Mesenchymal stem cell (in vitro differentiated cells and primary cell): Measurements from ENCODE around the gene TUBD1.

ENCODE experiments used
- DNase-seq: peaks from one replicate; pipeline ENCODE4 v3.0.0-alpha.2; 2013
- H2AFZ ChIP-seq: one replicate; pipeline ENCODE4 v1.6.1; 2013; ENCODE audit warnings: low read depth, mild to moderate bottlenecking, control low read depth, inconsistent platforms, low read length, moderate library complexity
- H2AK5ac ChIP-seq: 2 replicates; pipeline ENCODE4 v1.6.1; 2013; ENCODE audit warnings: low read length, moderate library complexity, mild to moderate bottlenecking, inconsistent platforms; ENCODE audit not compliant: severe bottlenecking
- H2BK120ac ChIP-seq: one replicate; pipeline ENCODE4 v1.6.1; 2013; ENCODE audit warnings: low read depth, mild to moderate bottlenecking, inconsistent platforms, low read length, moderate library complexity
- H2BK12ac ChIP-seq, 2 experiments: one replicate each; pipeline ENCODE4 v1.6.1; 2013; ENCODE audit warnings: inconsistent platforms in 2 of 2, low read length in 2 of 2, mild to moderate bottlenecking in 2 of 2, moderate library complexity in 2 of 2, control low read depth in 1 of 2
- H2BK15ac ChIP-seq: one replicate; pipeline ENCODE4 v1.6.1; 2013; ENCODE audit warnings: mild to moderate bottlenecking, low read depth, inconsistent platforms; ENCODE audit not compliant: poor library complexity, severe bottlenecking
- H2BK5ac ChIP-seq: 2 replicates; pipeline ENCODE4 v1.6.1; 2013; ENCODE audit warnings: low read depth, mild to moderate bottlenecking, low read length, control low read depth, inconsistent platforms; ENCODE audit not compliant: poor library complexity, severe bottlenecking
- H3K14ac ChIP-seq, 2 experiments: one replicate each; pipeline ENCODE4 v1.6.1; 2013; ENCODE audit warnings: inconsistent platforms in 2 of 2, low read length in 2 of 2, control low read depth in 1 of 2, mild to moderate bottlenecking in 1 of 2, moderate library complexity in 1 of 2
- H3K18ac ChIP-seq, 2 experiments: one replicate each; pipeline ENCODE4 v1.6.1; 2013; ENCODE audit warnings: inconsistent platforms in 2 of 2, low read length in 2 of 2, control low read depth in 1 of 2, low read depth in 1 of 2, mild to moderate bottlenecking in 1 of 2
- H3K23ac ChIP-seq, 2 experiments: one replicate each; pipeline ENCODE4 v1.6.1; 2013; ENCODE audit warnings: inconsistent platforms in 2 of 2, low read length in 2 of 2, mild to moderate bottlenecking in 2 of 2, moderate library complexity in 2 of 2, control low read depth in 1 of 2
- H3K27ac ChIP-seq: 2 replicates; pipeline ENCODE4 v1.5.1; 2013; ENCODE audit warnings: mild to moderate bottlenecking, moderate library complexity, low read length, control low read depth, inconsistent platforms; ENCODE audit not compliant: poor library complexity, severe bottlenecking
- H3K27me3 ChIP-seq, 2 experiments: 2 replicates each; pipeline versions ENCODE4 v1.6.1 to v1.7.0; 2013; ENCODE audit warnings: low read length in 2 of 2, mild to moderate bottlenecking in 2 of 2, moderate library complexity in 2 of 2, control low read depth in 1 of 2, inconsistent platforms in 1 of 2; ENCODE audit not compliant: control insufficient read depth in 1 of 2, insufficient read depth in 1 of 2
- H3K36me3 ChIP-seq, 2 experiments: 2 replicates each; pipeline versions ENCODE4 v1.6.1 to v1.7.0; 2013; ENCODE audit warnings: low read length in 2 of 2, control low read depth in 1 of 2, inconsistent platforms in 1 of 2, low read depth in 1 of 2, mild to moderate bottlenecking in 1 of 2; ENCODE audit not compliant: insufficient read depth in 2 of 2, control insufficient read depth in 1 of 2
- H3K4ac ChIP-seq, 2 experiments: one replicate each; pipeline ENCODE4 v1.6.1; 2013; ENCODE audit warnings: inconsistent platforms in 2 of 2, low read length in 2 of 2, mild to moderate bottlenecking in 2 of 2, moderate library complexity in 2 of 2, control low read depth in 1 of 2, low read depth in 1 of 2
- H3K4me1 ChIP-seq: 2 replicates; pipeline ENCODE4 v1.6.1; 2013; ENCODE audit warnings: low read depth, low read length, control low read depth; ENCODE audit not compliant: control insufficient read depth, insufficient read depth
- H3K4me2 ChIP-seq: 2 replicates; pipeline ENCODE4 v1.6.1; 2013; ENCODE audit warnings: low read length, mild to moderate bottlenecking, inconsistent platforms; ENCODE audit not compliant: poor library complexity, severe bottlenecking
- H3K4me3 ChIP-seq, 2 experiments: 2 replicates each; pipeline versions ENCODE4 v1.5.1 to v1.7.0; 2013; ENCODE audit warnings: low read length in 2 of 2, mild to moderate bottlenecking in 2 of 2, control low read depth in 1 of 2, low read depth in 1 of 2; ENCODE audit not compliant: insufficient read depth in 1 of 2
- H3K79me1 ChIP-seq: replicated peaks from 2 replicates; pipeline ENCODE4 v1.6.1; 2013; ENCODE audit warnings: mild to moderate bottlenecking, control low read depth, low read length, inconsistent platforms; ENCODE audit not compliant: poor library complexity, severe bottlenecking
- H3K9ac ChIP-seq: 2 replicates; pipeline ENCODE4 v1.7.0; 2013; ENCODE audit warnings: mild to moderate bottlenecking, low read length, moderate library complexity
- H3K9me3 ChIP-seq: 2 replicates; pipeline ENCODE4 v1.7.0; 2013; ENCODE audit warnings: mild to moderate bottlenecking, low read length; ENCODE audit not compliant: control insufficient read depth
- H4K8ac ChIP-seq: one replicate; pipeline ENCODE4 v1.6.1; 2013; ENCODE audit warnings: inconsistent platforms, mild to moderate bottlenecking, low read length, moderate library complexity
- H4K91ac ChIP-seq: one replicate; pipeline ENCODE4 v1.6.1; 2013; ENCODE audit warnings: mild to moderate bottlenecking, low read length, inconsistent platforms
- WGBS: methylation state at CpG from one replicate; pipeline ENCODE4 v1.1.7; 2013; ENCODE audit warnings: mixed read lengths; 5-methylcytosine and 5-hydroxymethylcytosine counted together

TUBD1 gene

DNA sequence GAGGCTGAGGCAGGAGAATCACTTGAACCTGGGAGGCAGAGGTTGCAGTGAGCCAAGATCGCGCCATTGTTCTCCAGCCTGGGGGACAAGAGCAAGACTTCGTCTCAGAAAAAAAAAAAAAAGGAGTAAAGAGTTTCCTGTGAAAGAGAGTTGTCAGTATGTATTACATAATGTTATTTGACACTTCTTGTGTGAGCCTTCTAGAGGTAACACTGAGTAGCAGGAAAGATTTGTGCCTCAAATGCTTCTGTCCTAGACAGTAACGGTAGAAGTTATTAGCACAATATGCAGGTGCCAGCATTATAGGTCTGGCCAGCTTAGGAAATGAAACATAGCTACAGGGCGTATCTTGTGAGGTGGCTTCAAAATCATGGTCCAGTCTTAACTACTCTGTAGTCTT, 6.4 kb upstream of the TUBD1 start:
- H2BK5ac ChIP-seq: no peak overlapping the region
- no peak overlapping the region for H2BK12ac ChIP-seq
- H2AFZ ChIP-seq: no peak overlapping the region
- H3K9me3 ChIP-seq: no peaks in the 10 kb centered on the region
- 91% methylated on average over 4 of the region's 5 CpGs for WGBS
- H3K18ac ChIP-seq: no peak overlapping the region
- H3K27ac ChIP-seq: no peak overlapping the region
- no peak overlapping the region for H3K4me2 ChIP-seq
- H3K23ac ChIP-seq: no peak overlapping the region
- H3K14ac ChIP-seq: no peak overlapping the region
- no peak overlapping the region for H3K4ac ChIP-seq
- H2BK120ac ChIP-seq: no peak overlapping the region
- peaks cover 1% of the 10 kb centered on the region for H3K4me1 ChIP-seq
- H3K79me1 ChIP-seq: peaks cover 6% of the 10 kb centered on the region
- H4K91ac ChIP-seq: no peak overlapping the region
- H3K36me3 ChIP-seq: no peaks in the 10 kb centered on the region
- H3K9ac ChIP-seq: no peak overlapping the region
- no peak for DNase-seq
- no peaks in the 10 kb centered on the region for H3K27me3 ChIP-seq
- H3K4me3 ChIP-seq: no peak overlapping the region
- no peak overlapping the region for H4K8ac ChIP-seq
- H2AK5ac ChIP-seq: no peak overlapping the region
- H2BK15ac ChIP-seq: no peak overlapping the region

DNA sequence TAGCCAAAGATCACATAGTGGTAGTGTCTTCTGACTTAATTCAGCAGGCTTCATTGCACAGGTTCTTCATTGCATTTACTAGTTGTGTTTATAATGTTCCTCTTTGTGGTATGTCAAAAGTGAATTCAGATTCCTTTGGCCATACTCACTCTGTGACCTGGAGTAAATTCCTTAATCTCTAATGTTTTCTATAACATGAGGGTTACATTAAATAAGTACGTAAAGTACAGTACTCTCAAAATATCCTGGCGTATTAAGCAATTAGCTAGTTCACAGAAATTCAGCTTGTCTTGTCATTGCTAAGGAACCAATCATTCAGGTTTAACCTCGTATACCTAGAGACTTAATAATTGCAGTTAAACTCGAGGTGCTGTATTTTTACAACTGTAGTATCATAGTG, 4.3 kb upstream of the TUBD1 start:
- Histone ChIP-seq H2BK15ac (no peak overlapping the region), H2AK5ac (no peak overlapping the region), H3K79me1 (peaks cover 3% of the 10 kb centered on the region), H2BK12ac (no peak overlapping the region), H2BK5ac (no peak overlapping the region), H2BK120ac (no peak overlapping the region), H3K9ac (no peak overlapping the region), H2AFZ (no peak overlapping the region), H3K18ac (no peak overlapping the region), H3K36me3 (no peaks in the 10 kb centered on the region), H3K27me3 (no peaks in the 10 kb centered on the region), H3K9me3 (no peaks in the 10 kb centered on the region), H3K23ac (no peak overlapping the region), H3K4me1 (peaks cover 1% of the 10 kb centered on the region), H3K14ac (no peak overlapping the region), H3K4me3 (no peak overlapping the region), H4K91ac (no peak overlapping the region), H3K4ac (no peak overlapping the region), H3K4me2 (no peak overlapping the region), H3K27ac (no peak overlapping the region), H4K8ac (no peak overlapping the region)
- WGBS: 82% methylated on average over 4 of the region's 4 CpGs
- peak; percentile 35 for DNase-seq

DNA sequence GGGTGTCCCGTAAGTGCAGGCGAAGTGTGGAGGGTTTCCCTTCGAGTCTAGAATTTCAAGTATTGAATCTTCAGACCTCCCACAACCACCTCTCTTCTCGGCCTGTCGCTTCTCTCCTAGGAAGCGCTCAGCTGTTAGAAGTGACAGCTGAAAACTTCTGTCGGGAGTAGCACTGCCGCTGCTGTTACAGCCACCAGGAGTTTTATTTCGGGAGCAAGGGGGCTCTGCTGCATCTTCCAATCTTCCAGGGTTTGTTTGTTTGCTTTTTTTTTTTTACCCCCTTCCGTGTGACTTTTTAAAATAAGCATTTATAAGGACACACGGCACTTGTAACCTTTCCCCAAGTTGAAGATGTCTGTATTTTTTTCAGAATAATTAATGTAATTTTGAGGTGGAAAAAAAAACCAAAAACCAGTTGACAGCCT, 945 bp upstream of the TUBD1 start:
- 7% methylated on average over 9 of the region's 11 CpGs for WGBS
- peaks cover 9% of the 10 kb centered on the region for H3K79me1 ChIP-seq
- no peak overlapping the region for H2BK120ac ChIP-seq

DNA sequence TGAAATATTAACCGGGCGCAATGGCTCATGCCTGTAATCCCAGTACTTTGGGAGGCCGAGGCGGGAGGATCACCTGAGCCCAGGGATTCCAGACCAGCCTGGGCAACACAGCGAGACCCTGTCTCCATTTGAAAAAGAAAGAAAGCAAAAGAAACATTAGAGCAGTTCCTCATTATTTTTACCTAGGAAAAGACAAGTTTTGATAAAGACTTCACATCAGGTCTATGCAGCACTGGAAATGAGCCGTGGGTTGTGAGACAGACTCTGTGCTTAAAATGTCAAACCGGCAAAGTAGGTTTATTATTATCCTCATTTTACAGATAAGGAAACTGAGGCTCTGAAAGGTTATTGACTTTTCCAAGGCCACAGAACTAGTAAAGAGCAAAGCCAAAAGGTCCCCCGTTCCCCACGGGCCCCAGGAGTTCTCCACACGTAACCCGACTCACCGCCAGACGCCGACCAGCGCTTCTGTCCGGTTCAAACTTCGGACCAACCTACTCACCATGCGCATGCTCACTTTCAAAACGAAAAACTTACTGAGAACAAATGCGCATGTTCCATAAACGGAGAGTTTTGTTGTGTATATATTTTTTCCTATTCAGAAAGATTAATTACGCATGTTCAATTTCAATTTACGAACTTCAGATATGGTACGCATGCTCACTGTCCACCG, 356 bp downstream of the TUBD1 start:
- Histone ChIP-seq H3K23ac (no peak overlapping the region), H3K9ac (peak overlapping the region; percentile 90), H3K4me1 (peaks cover 4% of the 10 kb centered on the region), H2BK15ac (no peak overlapping the region), H2BK5ac (no peak overlapping the region), H2BK120ac (no peak overlapping the region), H3K4me2 (peak overlapping the region; percentile 76), H2BK12ac (no peak overlapping the region), H3K27me3 (no peaks in the 10 kb centered on the region), H3K9me3 (no peaks in the 10 kb centered on the region), H3K4me3 (peak overlapping the region; percentile 39 to 84), H3K36me3 (peaks cover 0 to 3% of the 10 kb centered on the region in 2 experiments), H2AK5ac (no peak overlapping the region), H3K27ac (peak overlapping the region; percentile 55), H3K4ac (no peak overlapping the region), H4K91ac (no peak overlapping the region), H3K14ac (no peak overlapping the region), H3K79me1 (peaks cover 11% of the 10 kb centered on the region), H2AFZ (peak overlapping the region; percentile 10), H4K8ac (no peak overlapping the region), H3K18ac (no peak overlapping the region)
- 23% methylated on average over 14 of the region's 25 CpGs for WGBS
- DNase-seq: no peak

More for the DNA sequence above, 945 bp upstream of the TUBD1 start:
- no peaks in the 10 kb centered on the region for H3K36me3 ChIP-seq
- no peak overlapping the region for H3K14ac ChIP-seq
- no peaks in the 10 kb centered on the region for H3K27me3 ChIP-seq
- H3K4me1 ChIP-seq: peaks cover 4% of the 10 kb centered on the region
- H3K9me3 ChIP-seq: no peaks in the 10 kb centered on the region
- H3K4me2 ChIP-seq: peak overlapping the region; percentile 89
- H3K4me3 ChIP-seq: peak overlapping the region; percentile 96 to 98
- no peak overlapping the region for H2BK12ac ChIP-seq
- peak overlapping the region; percentile 36 for H2AFZ ChIP-seq
- no peak overlapping the region for H2BK5ac ChIP-seq
- H3K9ac ChIP-seq: peak overlapping the region; percentile 95
- peak; percentile 54 for DNase-seq
- H4K8ac ChIP-seq: no peak overlapping the region
- H3K4ac ChIP-seq: peak overlapping the region; percentile 20 to 85
- H3K23ac ChIP-seq: peak overlapping the region; percentile 51 to 93
- H3K18ac ChIP-seq: peak overlapping the region in 1 of 2 experiments; percentile 90
- H2AK5ac ChIP-seq: no peak overlapping the region
- H3K27ac ChIP-seq: no peak overlapping the region
- H2BK15ac ChIP-seq: no peak overlapping the region
- H4K91ac ChIP-seq: no peak overlapping the region
